ENCODE results near the gene MIAT. TPM values are rescaled to one million over a fixed set of nuclear protein-coding genes. Genes with fewer than 3 reads are reported as not detected.

Gene MIAT
- total and polyA plus RNA-seq, 8 donors = under 0.01 to 29.8 (median 0.41) TPM

- no peak for DNase-seq
- Histone ChIP-seq H3K4me1 (no peaks in the 10 kb centered on the region), H3K4me3 (no peak overlapping the region), H3K36me3 (no peaks in the 10 kb centered on the region), H3K27me3 (peaks cover 0 to 41% (median 0%) of the 10 kb centered on the region in 3 donors), H3K9me3 (no peaks in the 10 kb centered on the region), H3K27ac (no peak overlapping the region)
- WGBS, 5 donors = 87 to 97% (median 94%) methylated on average over 3 of the region's 3 CpGs
- intact Hi-C loops (cut with DNase I; ENCODE audit: low total_unique reads) = no loop called here
- no peak for TF ChIP-seq POLR2A (IDR thresholded peaks at IDR 0.05)
- no peak for TF ChIP-seq CTCF (IDR thresholded peaks at IDR 0.05)
- no peak for TF ChIP-seq EP300 (IDR thresholded peaks at IDR 0.05)
- no peak for TF ChIP-seq POLR2AphosphoS5 (IDR thresholded peaks at IDR 0.05)
Observed at GRCh38 chr22:26634189-26634588, 23.2 kb upstream of the MIAT start.

DNA sequence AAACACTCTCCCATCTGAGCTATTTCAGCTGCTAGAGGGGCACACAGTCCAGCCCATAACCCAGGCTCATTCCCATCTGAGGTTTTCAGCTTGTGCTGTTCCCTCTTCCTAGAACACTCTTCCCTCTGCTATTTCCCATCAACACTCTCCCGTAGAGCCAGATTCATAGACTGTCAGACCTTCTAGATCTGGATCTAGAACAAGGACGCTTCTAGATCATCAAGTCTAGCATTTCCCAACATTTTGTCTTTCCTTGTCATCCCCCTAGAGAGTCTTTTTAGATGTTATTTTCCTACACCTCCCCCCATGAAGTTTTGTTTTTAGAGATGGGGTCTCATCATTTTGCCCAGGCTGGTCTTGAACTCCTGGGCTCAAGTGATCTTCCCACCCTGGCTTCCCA is 22.3 kb upstream of the MIAT start:
- 80 to 89% (median 83%) methylated on average over 2 of the region's 2 CpGs for WGBS, 5 donors
- intact Hi-C loops (cut with DNase I; ENCODE audit: low total_unique reads) = no loop called here

GRCh38 chr22:26636296-26636695 is 21.1 kb upstream of the MIAT start:
- TF ChIP-seq POLR2A (IDR thresholded peaks at IDR 0.05) (no peak), POLR2AphosphoS5 (IDR thresholded peaks at IDR 0.05) (no peak), CTCF (IDR thresholded peaks at IDR 0.05) (no peak), EP300 (IDR thresholded peaks at IDR 0.05) (no peak)
- H3K4me3 ChIP-seq = no peak overlapping the region
- peaks cover 0 to 52% (median 12%) of the 10 kb centered on the region in 3 donors for H3K27me3 ChIP-seq
- no peaks in the 10 kb centered on the region for H3K36me3 ChIP-seq
- H3K9me3 ChIP-seq = no peaks in the 10 kb centered on the region
- no peaks in the 10 kb centered on the region for H3K4me1 ChIP-seq
- H3K27ac ChIP-seq = no peak overlapping the region
- WGBS, 5 donors = 22 to 65% (median 32%) methylated on average over 1 of the region's 1 CpG
- no peak for DNase-seq
- intact Hi-C loops (cut with DNase I; ENCODE audit: low total_unique reads) = no loop called here

More for the DNA sequence above, 22.3 kb upstream of the MIAT start:
- no peaks in the 10 kb centered on the region for H3K9me3 ChIP-seq
- H3K4me3 ChIP-seq = no peak overlapping the region
- DNase-seq = no peak
- H3K4me1 ChIP-seq = no peaks in the 10 kb centered on the region
- H3K27ac ChIP-seq = no peak overlapping the region
- TF ChIP-seq CTCF (IDR thresholded peaks at IDR 0.05) = no peak
- TF ChIP-seq EP300 (IDR thresholded peaks at IDR 0.05) = no peak
- no peak for TF ChIP-seq POLR2AphosphoS5 (IDR thresholded peaks at IDR 0.05)
- no peak for TF ChIP-seq POLR2A (IDR thresholded peaks at IDR 0.05)
- H3K36me3 ChIP-seq = no peaks in the 10 kb centered on the region
- peaks cover 0 to 42% (median under 1%) of the 10 kb centered on the region in 3 donors for H3K27me3 ChIP-seq

- 22 to 32% (median 24%) methylated on average over 8 of the region's 8 CpGs for WGBS, 5 donors
- H3K36me3 ChIP-seq = no peaks in the 10 kb centered on the region
- H3K27me3 ChIP-seq = peaks cover 0 to 65% (median 19%) of the 10 kb centered on the region in 3 donors
- no peak for TF ChIP-seq EP300 (IDR thresholded peaks at IDR 0.05)
- peak in 1 of 7 experiments; percentile 6 for TF ChIP-seq CTCF (IDR thresholded peaks at IDR 0.05)
- H3K9me3 ChIP-seq = no peaks in the 10 kb centered on the region
- peak overlapping the region in 3 of 5 donors; percentile 19 to 29 (median 27) for H3K27ac ChIP-seq
- intact Hi-C loops (cut with DNase I; ENCODE audit: low total_unique reads) = no loop called here
- no peak overlapping the region for H3K4me3 ChIP-seq
- H3K4me1 ChIP-seq = peaks cover 9 to 20% (median 13%) of the 10 kb centered on the region in 4 donors
- DNase-seq = peak; percentile 39 to 53
Observed at GRCh38 chr22:26642465-26643417, 14.6 kb upstream of the MIAT start.
